B cell (primary cell): ENCODE data around the gene CST6. TPM values are rescaled to one million over a fixed set of nuclear protein-coding genes. Genes with fewer than 3 reads are reported as not detected.

Source experiments
- ATAC-seq: fragments of 200-7000 bp; cut with Tn5 transposase; one replicate; pipeline ENCODE4 v1.10.0; 2021; ENCODE audit warnings: low read depth, mild to moderate bottlenecking, moderate number of reproducible peaks, moderate library complexity
- CTCF ChIA-PET: fragments of 350-600 bp; sonication (Branson Sonifier 250); formaldehyde crosslinking; loops from one replicate; lab custom pipeline; 2021; ENCODE audit warnings: antibody characterized with exemption, inconsistent platforms; lab: Charles Lee
- POLR2A ChIA-PET: fragments of 350-600 bp; sonication (Branson Sonifier 250); formaldehyde crosslinking; loops from one replicate; lab custom pipeline; 2021; ENCODE audit warnings: antibody characterized with exemption; lab: Charles Lee
- DNase-seq: peaks from one replicate; pipeline ENCODE4 v3.0.0; 2013
- H2AFZ ChIP-seq: 2 replicates; pipeline ENCODE4 v1.6.1; 2012; ENCODE audit warnings: mild to moderate bottlenecking, low read depth, low read length; ENCODE audit not compliant: insufficient read depth, poor library complexity, severe bottlenecking
- H3K27ac ChIP-seq, 2 donors: 1 replicate in 1 of 2; 2 replicates in 1 of 2; pipeline ENCODE4 v1.5.1; 2012 to 2013; ENCODE audit warnings: low read length in 2 of 2, mild to moderate bottlenecking in 2 of 2, moderate library complexity in 1 of 2
- H3K27me3 ChIP-seq, 4 experiments: fragments of 200-600 bp in 1 of 4; sonication (generic) in 1 of 4; replicated peaks in 1 of 4; 1 replicate in 2 of 4; 2 replicates in 2 of 4; pipeline versions ENCODE4 v1.6.1 to v1.7.0; 2013 to 2016; ENCODE audit warnings: low read length in 3 of 4, mild to moderate bottlenecking in 2 of 4, mixed read lengths in 1 of 4, moderate library complexity in 1 of 4; ENCODE audit not compliant: insufficient read depth in 4 of 4, control insufficient read depth in 3 of 4; ENCODE audit errors: control extremely low read depth in 1 of 4
- H3K36me3 ChIP-seq, 2 experiments: replicated peaks in 1 of 2; 1 replicate in 1 of 2; 2 replicates in 1 of 2; pipeline versions ENCODE4 v1.6.1 to v1.7.1; 2013; ENCODE audit warnings: low read length in 1 of 2; ENCODE audit not compliant: insufficient read depth in 2 of 2, control insufficient read depth in 1 of 2; ENCODE audit errors: control extremely low read depth in 1 of 2, extremely low read depth in 1 of 2
- H3K4me1 ChIP-seq, 2 donors: fragments of 200-600 bp in 1 of 2; sonication (generic) in 1 of 2; 1 replicate in 1 of 2; 2 replicates in 1 of 2; pipeline versions ENCODE4 v1.5.1 to v1.6.1; 2013 to 2017; ENCODE audit warnings: low read length in 2 of 2; ENCODE audit not compliant: control insufficient read depth in 2 of 2, insufficient read depth in 2 of 2
- H3K4me2 ChIP-seq: replicated peaks from 2 replicates; pipeline ENCODE3; 2012; ENCODE audit warnings: mild to moderate bottlenecking, low read depth, low read length; ENCODE audit not compliant: poor library complexity, severe bottlenecking
- H3K4me3 ChIP-seq, 5 experiments: fragments of 200-600 bp in 1 of 5; sonication (generic) in 1 of 5; 1 replicate in 3 of 5; 2 replicates in 2 of 5; pipeline versions ENCODE4 v1.5.1 to v1.7.0; 2011 to 2016; ENCODE audit warnings: low read length in 4 of 5, mild to moderate bottlenecking in 4 of 5, low read depth in 2 of 5, control low read depth in 1 of 5, moderate library complexity in 1 of 5; ENCODE audit not compliant: insufficient read depth in 1 of 5; ENCODE audit errors: control extremely low read depth in 1 of 5, extremely low read depth in 1 of 5
- H3K79me2 ChIP-seq: fragments of 200-600 bp; sonication (generic); one replicate; pipeline ENCODE4 v1.6.0; 2016; ENCODE audit warnings: low read length; ENCODE audit not compliant: control insufficient read depth, insufficient read depth
- H3K9ac ChIP-seq: fragments of 200-600 bp; sonication (generic); 2 replicates; pipeline ENCODE4 v1.6.1; 2017; ENCODE audit warnings: mild to moderate bottlenecking, low read length, moderate library complexity
- H3K9me3 ChIP-seq, 3 donors: one replicate each; pipeline versions ENCODE4 v1.6.1 to v1.7.1; 2013; ENCODE audit warnings: low read length in 2 of 3; ENCODE audit not compliant: control insufficient read depth in 2 of 3, insufficient read depth in 1 of 3; ENCODE audit errors: control extremely low read depth in 1 of 3
- H4K20me1 ChIP-seq: 2 replicates; pipeline ENCODE4 v1.6.0; 2012; ENCODE audit warnings: mild to moderate bottlenecking, low read length; ENCODE audit not compliant: insufficient read depth, control insufficient read depth, poor library complexity, severe bottlenecking
- H3K27ac Mint-ChIP-seq: one replicate; pipeline ENCODE4 v1.8.0; 2021; ENCODE audit warnings: mixed read lengths
- H3K27me3 Mint-ChIP-seq: one replicate; pipeline ENCODE4 v1.8.0; 2021; ENCODE audit warnings: mixed read lengths
- H3K4me1 Mint-ChIP-seq: one replicate; pipeline ENCODE4 v1.8.0; 2021; ENCODE audit warnings: mixed read lengths
- H3K4me3 Mint-ChIP-seq: one replicate; pipeline ENCODE4 v1.8.0; 2021; ENCODE audit warnings: mixed read lengths
- H3K9me3 Mint-ChIP-seq: one replicate; pipeline ENCODE4 v1.8.0; 2022; ENCODE audit warnings: mixed read lengths; ENCODE audit not compliant: insufficient read depth
- CTCF ChIP-seq: fragments of 200-600 bp; IDR thresholded peaks from one replicate; pipeline ENCODE4 v1.8.0; 2022; ENCODE audit warnings: antibody characterized with exemption, mild to moderate bottlenecking
- EZH2 ChIP-seq: IDR thresholded peaks from 2 replicates; pipeline ENCODE4 v1.6.1; 2012; ENCODE audit warnings: borderline replicate concordance, low read depth, mild to moderate bottlenecking, moderate library complexity, low read length; ENCODE audit not compliant: insufficient read depth, poor library complexity, severe bottlenecking
- WGBS: methylation state at CpG from one replicate; pipeline ENCODE4 v1.1.5; 2013; ENCODE audit warnings: missing lambda C conversion rate; ENCODE audit not compliant: insufficient coverage; 5-methylcytosine and 5-hydroxymethylcytosine counted together
- intact Hi-C: fragments of 100-400 bp; cut with micrococcal nuclease; formaldehyde crosslinking; loops from one replicate; pipeline ENCODE4 v1.10.0; 2022
- polyA plus RNA-seq: library from polyadenylated mRNA; depleted of rRNA; stranded (reverse); fragments of >200 nt; gene quantifications from 2 replicates; pipeline ENCODE4 v1.2.3, GENCODE V29; 2012
- total RNA-seq, 2 donors: library from RNA; stranded (reverse); fragments of 120-200 nt in 1 of 2; gene quantifications; 1 replicate in 1 of 2; 2 replicates in 1 of 2; pipeline versions ENCODE4 v1.2.3 to v1.2.4, GENCODE V29; 2013 to 2022

CST6 gene
- total and polyA plus RNA-seq, 2 donors (not counting 1 experiment from before 2014, with no cell fraction given) = not detected

DNA sequence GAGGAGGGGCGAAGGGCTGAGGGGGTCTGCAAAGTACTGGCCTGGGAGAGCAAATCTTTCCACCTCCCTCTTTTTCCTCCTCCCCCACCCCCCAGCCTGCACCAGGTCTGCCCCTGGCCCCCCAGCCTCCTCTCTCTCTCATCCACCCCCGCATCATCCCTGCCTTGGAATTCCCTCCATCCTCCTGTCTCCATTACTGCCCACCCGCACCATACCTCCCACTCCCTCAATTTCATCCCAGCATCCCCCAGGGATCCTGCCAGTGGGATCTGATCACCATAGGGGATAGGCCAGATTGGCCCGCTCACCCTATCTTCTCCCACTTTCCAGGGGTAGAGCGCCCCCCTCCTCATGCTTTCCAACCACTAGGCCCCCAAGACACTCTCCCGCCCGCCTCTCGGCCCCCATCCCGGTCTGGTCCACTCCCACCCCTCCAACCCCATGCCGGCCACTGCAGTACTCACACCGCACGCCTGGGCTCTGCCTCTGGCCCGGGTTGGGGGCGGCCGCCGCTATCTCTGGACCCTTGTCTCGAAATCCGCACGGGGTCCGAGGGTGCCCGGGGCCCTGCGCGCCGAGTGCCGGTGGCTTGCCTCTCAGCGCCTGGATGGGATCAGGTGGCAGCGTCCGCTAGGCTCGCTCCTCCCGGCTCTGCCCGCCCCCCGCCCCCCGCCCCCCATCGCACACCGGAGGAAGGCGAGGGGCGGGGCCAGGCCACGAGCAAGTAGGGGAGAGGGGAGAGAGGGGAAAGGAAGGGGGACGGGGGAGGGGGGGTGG, 36.9 kb downstream of the CST6 start, which contains the start of gene GAL3ST3:
Gene GAL3ST3, minus strand, starts transcription at position 615 of the 777 bp plus-strand sequence. CDS start 3,746 bp downstream, outside the sequence.
- Histone ChIP-seq H3K4me2 (peak within 1 kb of the TSS; percentile 43), H3K4me1 (peaks cover 25 to 36% of the 10 kb centered on the region in 2 donors), H3K4me3 (no peak within 1 kb of the TSS), H3K9me3 (no peaks in the 10 kb centered on the region), H3K27ac (no peak within 1 kb of the TSS), H3K36me3 (peaks cover 0 to 5% of the 10 kb centered on the region in 2 experiments), H2AFZ (peak within 1 kb of the TSS; percentile 36), H3K27me3 (peaks cover 0 to 35% (median 5%) of the 10 kb centered on the region in 4 experiments), H4K20me1 (peaks cover 10% of the 10 kb centered on the region), H3K79me2 (peaks cover 44% of the 10 kb centered on the region), H3K9ac (no peak within 1 kb of the TSS)
- ATAC-seq (no peak), DNase-seq (no peak)
- H3K27me3 Mint-ChIP-seq = peaks cover 12% of the 10 kb centered on the region
- 19% methylated on average over 31 of the region's 39 CpGs for WGBS
- H3K4me1 Mint-ChIP-seq = peaks cover 34% of the 10 kb centered on the region
- intact Hi-C loops = no loop called here
- TF ChIP-seq EZH2 (no peak), CTCF (no peak)
- POLR2A ChIA-PET = interaction anchor here (0.6 kb wide), 1 partner anchor 90 kb away, joined by 4 read pairs; no protein-coding TSS in a partner anchor
- peak within 1 kb of the TSS; percentile 26 for H3K4me3 Mint-ChIP-seq
- CTCF ChIA-PET = interaction anchor here (1.0 kb wide), 1 partner anchor 85 kb away, joined by 3 read pairs; no protein-coding TSS in a partner anchor
- H3K27ac Mint-ChIP-seq = peak within 1 kb of the TSS; percentile 59
- H3K9me3 Mint-ChIP-seq = no peaks in the 10 kb centered on the region
